H9 (cell line): ENCODE results near the gene FCN1. TPM values are rescaled to one million over a fixed set of nuclear protein-coding genes. Genes with fewer than 3 reads are reported as not detected.

ENCODE experiments used
- DNase-seq: peaks from one replicate; pipeline ENCODE4 v3.0.0-alpha.2; 2017
- H2AFZ ChIP-seq: one replicate; pipeline ENCODE4 v1.6.1; 2013; ENCODE audit warnings: mild to moderate bottlenecking, low read length, control low read depth, moderate library complexity
- H2AK5ac ChIP-seq: 2 replicates; pipeline ENCODE4 v1.6.1; 2013; ENCODE audit warnings: low read length, control low read depth, mixed read lengths; ENCODE audit not compliant: insufficient read length
- H2BK120ac ChIP-seq: one replicate; pipeline ENCODE4 v1.6.1; 2013; ENCODE audit warnings: low read depth, mild to moderate bottlenecking, low read length, control low read depth, inconsistent platforms; ENCODE audit not compliant: poor library complexity, severe bottlenecking
- H2BK12ac ChIP-seq: 2 replicates; pipeline ENCODE4 v1.6.1; 2013; ENCODE audit warnings: low read length, control low read depth, mixed read lengths, low read depth; ENCODE audit not compliant: insufficient read length
- H2BK15ac ChIP-seq: 2 replicates; pipeline ENCODE4 v1.6.1; 2013; ENCODE audit warnings: low read depth, low read length, control low read depth
- H2BK20ac ChIP-seq: one replicate; pipeline ENCODE4 v1.6.1; 2013; ENCODE audit warnings: low read depth, mild to moderate bottlenecking, low read length, control low read depth, inconsistent platforms; ENCODE audit not compliant: poor library complexity, severe bottlenecking
- H2BK5ac ChIP-seq: 2 replicates; pipeline ENCODE4 v1.6.1; 2013; ENCODE audit warnings: low read length, control low read depth, mixed read lengths; ENCODE audit not compliant: insufficient read length
- H3K14ac ChIP-seq: 2 replicates; pipeline ENCODE4 v1.6.1; 2013; ENCODE audit warnings: low read length, control low read depth; ENCODE audit not compliant: insufficient read depth
- H3K18ac ChIP-seq: 2 replicates; pipeline ENCODE4 v1.6.1; 2013; ENCODE audit warnings: low read depth, mild to moderate bottlenecking, mixed read lengths, low read length, control low read depth; ENCODE audit not compliant: insufficient read length
- H3K23ac ChIP-seq: 2 replicates; pipeline ENCODE4 v1.6.1; 2013; ENCODE audit warnings: low read length, control low read depth, mixed read lengths, low read depth; ENCODE audit not compliant: insufficient read length
- H3K23me2 ChIP-seq: 2 replicates; pipeline ENCODE4 v1.6.1; 2013; ENCODE audit warnings: low read depth, mild to moderate bottlenecking, mixed read lengths, low read length, control low read depth; ENCODE audit not compliant: insufficient read length, poor library complexity, severe bottlenecking
- H3K27ac ChIP-seq: 2 replicates; pipeline ENCODE4 v1.5.1; 2013; ENCODE audit warnings: low read length, control low read depth, mixed read lengths, low read depth; ENCODE audit not compliant: insufficient read length
- H3K27me3 ChIP-seq: 2 replicates; pipeline ENCODE4 v1.6.1; 2013; ENCODE audit warnings: low read length, control low read depth, inconsistent platforms; ENCODE audit not compliant: insufficient read depth
- H3K4ac ChIP-seq: 2 replicates; pipeline ENCODE4 v1.6.1; 2013; ENCODE audit warnings: low read depth, mild to moderate bottlenecking, control low read depth, inconsistent platforms, low read length, moderate library complexity
- H3K4me1 ChIP-seq: 2 replicates; pipeline ENCODE4 v1.6.1; 2013; ENCODE audit warnings: low read length, control low read depth, inconsistent platforms; ENCODE audit not compliant: insufficient read depth
- H3K4me2 ChIP-seq: 2 replicates; pipeline ENCODE4 v1.6.1; 2013; ENCODE audit warnings: low read length, control low read depth, mixed read lengths; ENCODE audit not compliant: insufficient read length, insufficient read depth
- H3K56ac ChIP-seq: 2 replicates; pipeline ENCODE4 v1.6.1; 2013; ENCODE audit warnings: low read depth, mild to moderate bottlenecking, mixed read lengths, low read length, control low read depth; ENCODE audit not compliant: insufficient read length
- H3K79me1 ChIP-seq: 2 replicates; pipeline ENCODE4 v1.6.1; 2013; ENCODE audit warnings: low read depth, mild to moderate bottlenecking, moderate library complexity, low read length, control low read depth, inconsistent platforms; ENCODE audit not compliant: insufficient read depth, poor library complexity, severe bottlenecking
- H3K79me2 ChIP-seq: 2 replicates; pipeline ENCODE4 v1.6.1; 2013; ENCODE audit warnings: low read length, control low read depth, inconsistent platforms; ENCODE audit not compliant: insufficient read depth
- H3K9ac ChIP-seq: 2 replicates; pipeline ENCODE4 v1.6.1; 2013; ENCODE audit warnings: low read length, control low read depth, mixed read lengths; ENCODE audit not compliant: insufficient read length; ENCODE audit errors: extremely low read depth
- H3K9me3 ChIP-seq: one replicate; pipeline ENCODE4 v1.6.1; 2013; ENCODE audit warnings: low read depth, low read length, inconsistent platforms; ENCODE audit not compliant: control insufficient read depth
- H3T11ph ChIP-seq: one replicate; pipeline ENCODE4 v1.6.1; 2013; ENCODE audit warnings: mild to moderate bottlenecking, low read length, control low read depth, inconsistent platforms
- H4K20me1 ChIP-seq: one replicate; pipeline ENCODE4 v1.6.1; 2013; ENCODE audit not compliant: control insufficient read depth, insufficient read length, insufficient read depth
- H4K5ac ChIP-seq: 2 replicates; pipeline ENCODE4 v1.6.1; 2013; ENCODE audit warnings: low read depth, mild to moderate bottlenecking, mixed read lengths, low read length, control low read depth; ENCODE audit not compliant: insufficient read length
- H4K8ac ChIP-seq: replicated peaks from 2 replicates; pipeline ENCODE4 v1.6.1; 2013; ENCODE audit warnings: low read length, control low read depth, mixed read lengths, low read depth; ENCODE audit not compliant: insufficient read length
- H4K91ac ChIP-seq: 2 replicates; pipeline ENCODE4 v1.6.1; 2013; ENCODE audit warnings: low read depth, mild to moderate bottlenecking, moderate library complexity, mixed read lengths, low read length, control low read depth; ENCODE audit not compliant: insufficient read length
- H3K27ac Mint-ChIP-seq, 3 experiments: 2 replicates in 2 of 3; 3 replicates in 1 of 3; pipeline ENCODE4 v1.8.0; 2020 to 2021; ENCODE audit warnings: mixed read lengths in 3 of 3, mild to moderate bottlenecking in 1 of 3, moderate library complexity in 1 of 3
- H3K27me3 Mint-ChIP-seq: 2 replicates; pipeline ENCODE4 v1.8.0; 2021; ENCODE audit warnings: low read depth, mild to moderate bottlenecking, moderate library complexity, mixed read lengths
- H3K36me3 Mint-ChIP-seq, 3 experiments: 2 replicates in 2 of 3; 3 replicates in 1 of 3; pipeline ENCODE4 v1.8.0; 2020 to 2021; ENCODE audit warnings: low read depth in 3 of 3, mixed read lengths in 3 of 3; ENCODE audit not compliant: insufficient read depth in 1 of 3
- H3K4me1 Mint-ChIP-seq, 2 experiments: 2 replicates each; pipeline ENCODE4 v1.8.0; 2020; ENCODE audit warnings: mixed read lengths in 2 of 2
- H3K4me3 Mint-ChIP-seq, 2 experiments: 2 replicates in 1 of 2; 3 replicates in 1 of 2; pipeline ENCODE4 v1.8.0; 2020 to 2021; ENCODE audit warnings: mild to moderate bottlenecking in 2 of 2, mixed read lengths in 2 of 2, moderate library complexity in 1 of 2
- H3K9me3 Mint-ChIP-seq, 2 experiments: 2 replicates in 1 of 2; 3 replicates in 1 of 2; pipeline ENCODE4 v1.8.0; 2020; ENCODE audit warnings: mild to moderate bottlenecking in 2 of 2, mixed read lengths in 2 of 2, moderate library complexity in 1 of 2
- WGBS: extraction: QIAGEN DNeasy Blood & Tissue Kit; methylation state at CpG from one replicate; pipeline ENCODE4 v1.1.7; 2013; ENCODE audit warnings: missing lambda C conversion rate, low lambda C conversion rate, mixed read lengths; ENCODE audit not compliant: insufficient read length; ENCODE audit errors: extremely low coverage; 5-methylcytosine and 5-hydroxymethylcytosine counted together
- total RNA-seq: library from RNA; stranded (reverse); gene quantifications from 2 replicates; pipeline ENCODE4 v1.2.1, GENCODE V29; 2021
- TF ChIP-seq, protein P1 (sequence below): fragments of 200-600 bp; sonication (generic); conservative IDR thresholded peaks from 3 replicates; pipeline ENCODE4 v1.8.0; 2021; ENCODE audit warnings: antibody characterized with exemption, mild to moderate bottlenecking

FCN1 gene
- total RNA-seq, 1 experiment from 2014 or later, result not detected

DNA sequence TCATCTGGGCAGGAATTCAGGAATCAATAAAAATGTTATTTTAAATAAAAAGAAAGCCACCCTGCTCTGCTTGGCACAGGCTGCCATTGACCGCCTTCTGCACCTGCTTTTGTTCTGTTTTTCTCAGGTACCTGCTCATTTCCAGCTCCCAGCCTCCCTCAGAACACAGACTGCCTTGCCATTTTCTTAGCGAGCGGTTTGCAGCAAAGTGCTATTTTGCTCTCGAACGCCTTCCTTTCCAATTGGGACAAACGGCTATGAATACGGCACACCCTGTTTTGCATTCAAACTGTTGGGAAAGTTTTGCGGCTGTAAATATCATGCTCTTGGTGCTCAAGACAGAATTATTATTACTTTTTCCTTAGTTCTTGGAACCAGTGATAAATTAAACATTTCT, 25.1 kb upstream of the FCN1 start:
- TF ChIP-seq, protein P1, sequence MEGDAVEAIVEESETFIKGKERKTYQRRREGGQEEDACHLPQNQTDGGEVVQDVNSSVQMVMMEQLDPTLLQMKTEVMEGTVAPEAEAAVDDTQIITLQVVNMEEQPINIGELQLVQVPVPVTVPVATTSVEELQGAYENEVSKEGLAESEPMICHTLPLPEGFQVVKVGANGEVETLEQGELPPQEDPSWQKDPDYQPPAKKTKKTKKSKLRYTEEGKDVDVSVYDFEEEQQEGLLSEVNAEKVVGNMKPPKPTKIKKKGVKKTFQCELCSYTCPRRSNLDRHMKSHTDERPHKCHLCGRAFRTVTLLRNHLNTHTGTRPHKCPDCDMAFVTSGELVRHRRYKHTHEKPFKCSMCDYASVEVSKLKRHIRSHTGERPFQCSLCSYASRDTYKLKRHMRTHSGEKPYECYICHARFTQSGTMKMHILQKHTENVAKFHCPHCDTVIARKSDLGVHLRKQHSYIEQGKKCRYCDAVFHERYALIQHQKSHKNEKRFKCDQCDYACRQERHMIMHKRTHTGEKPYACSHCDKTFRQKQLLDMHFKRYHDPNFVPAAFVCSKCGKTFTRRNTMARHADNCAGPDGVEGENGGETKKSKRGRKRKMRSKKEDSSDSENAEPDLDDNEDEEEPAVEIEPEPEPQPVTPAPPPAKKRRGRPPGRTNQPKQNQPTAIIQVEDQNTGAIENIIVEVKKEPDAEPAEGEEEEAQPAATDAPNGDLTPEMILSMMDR, result no peak
- no peak overlapping the region for H3K27ac ChIP-seq
- no peak overlapping the region for H3K9ac ChIP-seq

More for the DNA sequence above, 25.1 kb upstream of the FCN1 start:
- Mint-ChIP-seq H3K27me3 (peaks cover 17% of the 10 kb centered on the region), H3K4me1 (peaks cover 10 to 11% of the 10 kb centered on the region in 2 experiments), H3K9me3 (no peaks in the 10 kb centered on the region), H3K27ac (no peak overlapping the region), H3K4me3 (no peak overlapping the region), H3K36me3 (no peaks in the 10 kb centered on the region)
- WGBS, result no CpG with 5 or more reads among the region's 8 CpGs
- no peak for DNase-seq
- H3K18ac ChIP-seq, result no peak overlapping the region
- H2BK12ac ChIP-seq, result no peak overlapping the region
- H3K56ac ChIP-seq, result no peak overlapping the region
- no peak overlapping the region for H4K91ac ChIP-seq
- no peaks in the 10 kb centered on the region for H3K79me1 ChIP-seq
- H3K23me2 ChIP-seq, result no peaks in the 10 kb centered on the region
- no peaks in the 10 kb centered on the region for H3K9me3 ChIP-seq
- H2BK15ac ChIP-seq, result no peak overlapping the region
- H2AK5ac ChIP-seq, result no peak overlapping the region
- no peak overlapping the region for H3K14ac ChIP-seq
- H3K23ac ChIP-seq, result no peak overlapping the region
- no peaks in the 10 kb centered on the region for H3K4me1 ChIP-seq
- no peaks in the 10 kb centered on the region for H3K79me2 ChIP-seq
- H4K8ac ChIP-seq, result no peak overlapping the region
- H2BK120ac ChIP-seq, result no peak overlapping the region
- no peaks in the 10 kb centered on the region; the same call in 1 of the 2 replicates for H3K27me3 ChIP-seq
- H4K5ac ChIP-seq, result no peak overlapping the region
- no peak overlapping the region for H3K4ac ChIP-seq
- no peak overlapping the region for H2BK20ac ChIP-seq
- no peaks in the 10 kb centered on the region for H4K20me1 ChIP-seq
- H2AFZ ChIP-seq, result no peak overlapping the region
- no peak overlapping the region for H2BK5ac ChIP-seq
- H3T11ph ChIP-seq, result no peak overlapping the region
- no peak overlapping the region for H3K4me2 ChIP-seq
